OCI-LY7 (cell line): Measurements from ENCODE around the gene CRMP1.

Source experiments
- CTCF ChIP-seq: fragments of 200-600 bp; sonication (generic); conservative IDR thresholded peaks from 2 replicates; pipeline ENCODE4 v1.5.1; 2014; ENCODE audit warnings: mild to moderate bottlenecking, antibody characterized with exemption, low read length, moderate library complexity, mixed read lengths
- EZH2phosphoT487 ChIP-seq: fragments of 200-600 bp; sonication (generic); IDR thresholded peaks from 2 replicates; pipeline ENCODE4 v1.6.1; 2018; ENCODE audit warnings: low read depth, borderline replicate concordance, mild to moderate bottlenecking, mixed run types, antibody characterized with exemption, low read length, moderate library complexity, mixed read lengths

- TF ChIP-seq CTCF (no peak), EZH2phosphoT487 (no peak)
These were observed 13.3 kb upstream of the CRMP1 start for GRCh38 chr4:5906191-5906590.
